Fibroblast of skin of right biceps (primary cell): ENCODE results near the gene STC2.

Experiments
- DNase-seq: peaks from one replicate; pipeline ENCODE4 v3.0.0-alpha.2; 2013

Gene STC2

GRCh38 chr5:173328844-173329490, 753 bp upstream of the STC2 start:
- DNase-seq = peak; percentile 79

GRCh38 chr5:173327084-173327947, 898 bp downstream of the STC2 start:
- DNase-seq = peak; percentile 61

- peak; percentile 97 for DNase-seq
Observed at GRCh38 chr5:173326501-173326960, 1.7 kb downstream of the STC2 start.

- no peak for DNase-seq
Observed at GRCh38 chr5:173325091-173325698, 3.0 kb downstream of the STC2 start.

- peak; percentile 84 for DNase-seq
Observed at GRCh38 chr5:173324115-173325001, 3.9 kb downstream of the STC2 start.

- DNase-seq = no peak
Observed at GRCh38 chr5:173323799-173324114, 4.5 kb downstream of the STC2 start.

GRCh38 chr5:173323106-173323798, 5.0 kb downstream of the STC2 start:
- no peak for DNase-seq

- DNase-seq = no peak
Observed at GRCh38 chr5:173321886-173322285, 6.3 kb downstream of the STC2 start.

GRCh38 chr5:173320259-173320658, 8.0 kb downstream of the STC2 start:
- no peak for DNase-seq

- no peak for DNase-seq
Observed at GRCh38 chr5:173319646-173320045, 8.6 kb downstream of the STC2 start.

- DNase-seq = no peak
Observed at GRCh38 chr5:173318881-173319620, 9.2 kb downstream of the STC2 start.

- no peak for DNase-seq
Observed at GRCh38 chr5:173318330-173318729, 9.9 kb downstream of the STC2 start.

GRCh38 chr5:173317852-173318251, 10.4 kb downstream of the STC2 start:
- DNase-seq = no peak

GRCh38 chr5:173317091-173317730, 11.0 kb downstream of the STC2 start:
- no peak for DNase-seq

GRCh38 chr5:173316339-173317020, 11.7 kb downstream of the STC2 start:
- no peak for DNase-seq

GRCh38 chr5:173315495-173316338, 12.5 kb downstream of the STC2 start:
- peak; percentile 91 for DNase-seq

- peak; percentile 30 for DNase-seq
Observed at GRCh38 chr5:173314166-173314952, 13.9 kb downstream of the STC2 start.

- DNase-seq = no peak
Observed at GRCh38 chr5:173313351-173313801, 14.8 kb downstream of the STC2 start.
